HG03442 (cell line): ENCODE measurements around the gene ATXN1.

ENCODE experiments used
- ATAC-seq: cut with Tn5 transposase; IDR thresholded peaks from one replicate; pipeline ENCODE4 v1.9.1; 2021; ENCODE audit warnings: mild to moderate bottlenecking, moderate library complexity; ENCODE audit not compliant: unreplicated experiment

ATXN1 gene

DNA sequence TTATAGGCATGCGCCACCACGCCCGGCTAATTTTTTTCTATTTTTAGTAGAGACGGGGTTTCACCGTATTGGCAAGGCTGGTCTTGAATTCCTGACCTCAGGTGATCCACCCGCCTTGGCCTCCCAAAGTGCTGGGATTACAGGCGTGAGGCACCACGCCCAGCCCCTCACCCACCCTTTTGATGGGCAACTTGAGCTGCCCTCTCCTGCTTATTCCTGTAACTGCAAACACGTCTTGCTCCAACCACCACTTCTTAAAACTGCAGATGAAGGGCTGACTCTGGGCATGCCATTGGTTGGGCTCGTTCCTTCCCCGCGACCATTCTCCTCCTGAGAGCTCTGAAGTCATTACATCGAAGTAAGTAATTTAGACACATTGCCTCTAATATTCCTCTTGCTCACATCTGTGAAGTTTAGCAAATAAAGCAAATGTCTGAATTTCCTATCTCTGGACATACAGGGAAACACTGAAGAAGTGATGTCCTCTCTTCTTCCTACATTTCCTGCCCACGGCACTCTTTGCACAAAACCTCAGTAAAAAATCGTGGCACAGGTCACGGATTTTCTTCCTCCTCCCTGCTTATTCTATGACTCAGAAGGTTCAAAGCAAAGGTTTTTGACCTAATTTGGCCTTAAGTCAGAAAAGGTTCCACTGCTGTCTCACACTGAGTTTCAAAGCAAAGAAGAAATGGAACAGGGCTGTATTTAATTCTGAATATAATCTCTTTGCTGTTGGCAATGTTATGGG, 405.4 kb downstream of the ATXN1 start:
- ATAC-seq, result no peak

DNA sequence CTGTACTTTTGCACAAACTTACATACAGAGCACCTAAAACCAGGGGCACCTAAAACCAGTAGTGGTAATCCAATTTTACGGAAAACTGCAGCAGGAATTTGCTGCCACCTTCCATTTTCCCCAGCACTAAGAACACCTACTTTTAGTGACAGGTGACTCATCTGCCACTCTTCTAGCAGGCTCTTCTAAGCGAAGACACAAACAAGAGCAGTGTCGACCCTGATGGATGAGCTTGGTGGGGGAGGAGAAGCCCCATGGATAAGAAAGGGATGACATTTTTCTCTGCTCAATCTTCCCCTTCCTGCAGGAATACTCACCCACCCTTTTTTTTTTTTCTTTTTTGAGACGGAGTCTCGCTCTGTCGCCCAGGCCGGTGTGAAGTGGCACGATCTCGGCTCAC, 406.0 kb downstream of the ATXN1 start:
- ATAC-seq, result no peak

DNA sequence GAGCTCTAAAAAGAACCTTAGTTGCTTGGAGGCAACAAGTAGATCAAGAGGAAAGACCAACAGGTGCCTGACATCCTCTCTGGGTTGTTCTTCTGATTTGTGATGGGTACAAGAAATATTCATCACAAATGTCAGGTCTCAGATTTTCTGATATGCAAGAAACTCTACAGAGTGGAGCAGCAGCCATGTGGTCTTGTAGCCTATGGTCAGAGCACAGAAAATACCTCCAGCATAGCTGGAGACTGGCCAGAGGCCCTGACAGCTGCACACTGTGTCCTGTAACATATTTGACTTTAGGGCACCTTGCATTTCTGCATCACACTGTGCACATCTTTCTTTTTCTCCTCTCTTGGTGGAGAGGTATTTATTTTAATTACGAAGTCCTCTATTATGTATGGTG, 406.6 kb downstream of the ATXN1 start:
- no peak for ATAC-seq

DNA sequence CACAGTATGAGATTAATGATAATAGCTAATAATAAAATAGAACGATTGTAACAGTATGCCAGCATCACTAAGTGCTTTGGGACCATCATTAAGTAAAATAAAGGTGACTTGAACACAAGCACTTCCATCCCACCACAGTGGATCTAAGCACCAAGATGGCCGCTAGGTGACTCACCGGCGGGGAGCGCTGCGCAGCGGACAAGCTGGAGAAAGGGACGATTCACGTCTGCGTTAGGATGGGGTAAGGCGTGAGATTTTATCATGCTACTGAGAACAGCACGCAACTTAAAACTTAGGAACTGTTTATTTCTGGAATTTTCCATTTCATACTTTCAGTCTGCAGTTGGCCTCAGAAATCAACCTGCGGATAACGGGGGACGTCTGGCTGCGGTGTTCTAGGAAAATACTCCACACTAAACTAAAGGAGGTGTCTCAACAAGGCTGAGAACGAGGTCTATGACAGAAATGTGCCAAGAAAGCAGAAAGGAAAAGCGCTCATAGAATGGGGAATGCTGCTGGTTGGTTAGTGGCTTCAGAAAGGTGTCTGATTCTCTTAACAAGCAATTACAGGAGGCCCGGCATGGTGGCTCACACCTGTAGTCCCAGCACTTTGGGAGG, 408.3 kb downstream of the ATXN1 start:
- ATAC-seq, result no peak

DNA sequence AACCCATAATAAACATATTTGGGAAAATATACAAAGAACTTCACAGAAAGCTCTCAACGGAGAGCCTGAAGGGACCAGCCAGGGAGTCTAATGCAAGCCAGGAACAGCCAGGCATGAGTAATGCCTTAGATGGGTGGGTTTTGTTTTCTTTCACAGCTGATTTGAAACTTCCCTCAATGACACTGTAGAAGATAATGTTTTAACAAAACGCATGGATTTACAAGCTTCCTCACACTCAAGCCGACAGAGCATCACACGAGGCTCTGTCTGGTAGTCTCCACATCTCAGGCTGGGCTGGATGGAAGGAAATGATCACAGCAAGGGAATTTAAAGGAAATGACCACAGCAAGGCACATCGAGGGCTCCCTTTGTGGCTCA, 409.0 kb downstream of the ATXN1 start:
- ATAC-seq, result no peak

DNA sequence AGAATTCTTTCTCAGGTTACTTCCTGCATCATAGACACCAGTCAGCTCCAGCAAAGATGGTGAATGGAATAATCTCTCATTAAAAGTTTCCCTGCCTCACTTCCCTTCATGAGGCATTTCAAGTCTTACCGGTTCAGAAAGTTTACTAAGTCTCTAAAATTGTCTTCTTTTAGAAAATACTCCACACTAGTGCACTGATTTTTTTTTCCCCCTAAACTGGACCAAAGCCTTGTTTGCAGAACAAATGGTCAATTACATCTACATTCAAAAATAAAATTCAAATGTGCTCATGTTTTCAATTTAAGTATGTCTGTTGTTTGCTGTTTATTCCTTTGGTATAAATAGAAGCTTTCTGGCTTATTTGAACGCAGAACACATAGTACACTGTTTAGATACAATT, 411.7 kb downstream of the ATXN1 start:
- ATAC-seq, result no peak

DNA sequence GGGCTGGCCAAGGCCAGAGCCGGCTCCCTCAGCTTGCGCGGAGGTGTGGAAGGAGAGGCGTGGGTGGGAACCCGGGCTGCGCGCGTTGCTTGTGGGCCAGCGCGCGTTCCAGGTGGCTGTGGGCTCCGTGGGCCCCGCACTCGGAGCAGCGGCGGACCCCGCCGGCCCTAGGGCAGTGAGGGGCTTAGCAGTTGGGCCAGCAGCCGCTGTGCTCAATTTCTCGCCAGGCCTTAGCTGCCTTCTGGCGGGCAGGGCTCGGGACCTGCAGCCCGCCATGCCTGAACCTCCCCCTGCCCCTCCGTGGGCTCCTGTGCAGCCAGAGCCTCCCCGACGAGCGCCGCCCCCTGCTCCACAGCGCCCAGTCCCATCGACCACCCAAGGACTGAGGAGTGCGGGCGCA, 414.4 kb downstream of the ATXN1 start:
- ATAC-seq, result no peak

DNA sequence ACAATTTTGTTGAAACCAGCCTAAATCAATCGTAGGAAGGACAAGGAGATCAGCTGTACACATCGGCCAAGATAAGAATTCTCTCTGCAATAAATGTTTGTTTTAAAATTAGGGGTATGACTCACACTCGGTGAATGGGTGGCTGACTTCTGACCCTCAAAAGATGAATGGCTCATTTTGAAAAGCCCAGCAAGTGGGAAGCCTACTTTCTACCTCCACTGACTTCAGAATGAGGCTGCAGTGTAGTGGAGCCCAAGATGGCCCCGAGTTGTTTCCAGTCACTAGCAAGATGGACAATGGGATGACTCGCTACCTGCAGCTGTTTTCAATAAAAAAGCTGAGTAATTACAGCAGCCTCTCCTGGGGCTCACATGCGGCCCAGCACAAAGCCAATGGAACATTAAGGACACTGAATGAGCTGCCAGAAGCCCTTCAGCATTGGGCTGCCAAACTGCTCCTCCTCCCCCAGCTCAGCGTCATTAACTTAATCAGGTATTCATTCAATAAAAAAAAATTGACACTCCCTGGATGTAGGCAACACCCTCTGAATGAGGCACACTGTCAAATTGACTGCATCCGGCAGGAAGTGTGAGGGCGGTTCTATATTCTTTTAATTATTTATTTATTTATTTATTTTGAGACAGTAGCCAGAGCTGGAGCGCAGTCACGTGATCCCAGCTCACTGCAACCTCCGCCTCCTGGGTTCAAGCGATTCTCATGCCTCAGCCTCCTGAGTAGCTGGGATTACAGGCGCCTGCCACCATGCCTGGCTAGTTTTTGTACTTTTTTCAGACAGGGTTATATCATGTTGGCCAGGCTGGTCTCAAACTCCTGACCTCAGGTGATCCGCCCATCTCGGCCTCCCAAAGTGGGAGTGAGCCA, 415.6 kb downstream of the ATXN1 start:
- ATAC-seq, result no peak

DNA sequence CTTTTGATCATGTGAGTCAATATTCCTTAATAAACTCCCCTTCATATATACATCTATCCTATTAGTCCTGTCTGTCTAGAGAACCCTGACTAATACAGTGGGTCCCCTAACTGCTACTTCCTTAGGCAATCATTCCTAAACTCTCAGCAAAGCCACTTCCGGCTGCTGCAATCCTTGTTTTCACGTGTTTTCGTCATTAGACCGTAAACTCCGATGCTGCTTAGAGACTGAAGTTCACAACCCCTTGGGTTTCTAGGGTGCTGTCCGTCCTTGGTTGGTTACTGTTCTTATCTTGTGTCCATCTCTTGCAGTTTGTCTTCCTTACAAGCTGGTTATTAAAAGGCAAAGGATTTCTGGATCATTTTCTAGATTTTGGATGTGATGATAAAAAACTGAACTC, 416.5 kb downstream of the ATXN1 start:
- ATAC-seq, result no peak

DNA sequence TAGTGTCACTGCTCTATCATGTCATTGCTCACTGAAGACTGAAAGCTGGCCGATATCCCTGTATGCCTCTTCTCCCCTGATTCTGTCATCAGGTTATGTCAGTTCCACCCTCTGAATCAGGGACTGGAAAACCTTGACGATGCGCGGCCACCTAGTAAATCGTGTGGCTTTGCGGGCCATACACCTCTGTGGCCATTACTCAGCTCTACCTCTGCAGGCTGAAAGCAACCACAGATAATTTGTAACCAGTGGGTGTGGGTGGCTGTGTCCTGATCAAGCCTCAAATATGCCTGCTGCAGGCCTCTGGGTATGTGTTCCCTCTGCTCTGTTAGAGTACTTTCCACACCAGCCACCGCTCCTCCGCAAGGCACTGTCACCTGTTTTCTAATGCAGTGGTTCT, 417.7 kb downstream of the ATXN1 start:
- no peak for ATAC-seq

DNA sequence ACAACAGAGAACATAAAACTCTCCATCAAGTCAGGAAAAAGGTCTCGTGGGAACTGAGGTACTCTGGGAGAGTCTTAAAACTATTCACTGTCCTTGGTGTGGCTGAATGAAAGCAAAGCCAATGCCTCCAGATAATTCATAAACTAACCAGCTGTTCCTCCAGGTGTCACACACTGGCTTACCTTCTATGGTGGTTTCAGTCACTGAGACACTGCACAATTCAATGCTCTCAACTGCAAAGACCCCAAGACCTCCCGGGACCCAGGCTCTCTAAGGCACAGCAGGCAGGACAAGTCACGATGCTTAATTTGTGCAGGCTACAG, 422.0 kb downstream of the ATXN1 start:
- no peak for ATAC-seq

DNA sequence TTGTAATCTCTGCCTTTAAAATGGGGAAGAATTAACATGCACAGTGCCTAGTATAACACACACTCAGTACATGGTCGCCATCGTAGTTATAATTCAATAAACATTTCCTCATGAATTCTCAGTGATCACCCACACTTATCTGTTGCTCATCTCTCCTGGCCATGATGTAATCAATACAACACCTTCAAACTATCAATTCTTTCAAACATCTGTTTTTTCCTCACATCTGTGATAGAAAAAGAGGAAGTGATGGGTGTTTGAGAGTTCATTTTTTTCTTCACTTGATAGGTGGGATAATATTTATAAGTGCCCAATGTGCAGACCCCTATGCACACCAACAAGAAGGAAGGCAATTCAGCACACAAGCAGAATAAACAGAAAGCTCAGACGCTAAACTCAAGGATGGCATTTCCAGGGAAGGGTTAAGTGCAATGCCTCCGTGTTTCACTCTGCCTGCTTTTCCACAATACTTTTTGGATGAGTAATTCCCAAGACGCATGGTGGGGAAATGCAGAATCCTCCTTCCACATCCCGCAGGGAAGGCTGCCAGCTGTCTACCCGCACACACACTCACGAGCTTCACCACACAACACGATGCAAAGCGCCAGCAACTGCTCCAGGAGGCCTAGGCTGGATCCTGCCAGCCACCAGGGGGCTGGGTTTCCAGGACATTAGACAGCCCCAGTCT, 422.5 kb downstream of the ATXN1 start:
- no peak for ATAC-seq

DNA sequence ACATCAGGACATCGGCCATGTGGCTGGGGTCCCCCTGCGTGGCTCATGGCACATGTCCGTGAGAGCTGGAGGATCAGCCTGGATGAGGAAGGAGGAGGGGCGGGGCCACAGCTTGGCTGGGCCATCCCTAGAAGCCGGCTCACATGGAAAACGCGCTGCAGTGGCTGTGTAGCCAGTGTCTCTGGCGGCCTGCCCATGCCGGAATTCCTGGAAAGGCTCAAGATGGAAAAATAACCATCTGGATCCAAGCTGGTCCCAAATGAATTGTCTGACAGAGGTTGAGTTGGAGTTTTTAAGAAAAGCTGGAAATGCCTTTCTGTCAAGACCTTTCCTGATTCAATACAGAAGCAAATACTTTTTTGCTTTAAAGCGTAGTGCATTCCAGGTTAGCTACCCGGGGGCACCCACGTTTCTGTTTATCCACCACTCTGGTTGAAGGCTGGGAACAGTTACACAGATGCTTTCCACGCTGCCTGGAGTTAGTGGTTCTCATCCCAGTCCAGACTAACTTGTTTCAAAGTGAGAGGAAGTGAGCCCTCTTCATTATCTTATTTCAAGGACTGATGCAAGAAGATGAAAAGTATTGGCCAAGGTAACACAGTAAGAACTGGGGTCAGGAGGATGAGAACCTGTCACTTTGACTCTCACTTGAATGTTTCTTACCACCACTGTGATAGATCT, 423.8 kb downstream of the ATXN1 start:
- no peak for ATAC-seq

DNA sequence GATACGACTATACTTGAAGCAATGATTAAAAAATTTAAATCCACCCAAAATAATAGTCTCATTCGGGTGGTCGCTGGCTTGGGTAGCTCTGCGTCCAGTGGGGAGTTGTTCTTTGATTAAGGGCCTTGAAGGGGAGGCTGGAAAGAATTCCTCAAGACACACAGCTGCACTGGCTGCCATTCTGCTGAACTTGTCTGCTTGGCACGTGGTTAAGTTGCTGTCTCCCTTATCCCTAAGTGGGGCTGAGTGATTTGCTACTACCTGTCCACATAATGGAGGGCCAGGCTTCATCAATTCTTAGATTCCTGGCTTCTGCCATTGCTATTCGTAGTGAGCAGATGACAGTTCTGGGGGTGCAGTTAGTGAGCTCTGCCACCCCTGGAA, 424.4 kb downstream of the ATXN1 start:
- no peak for ATAC-seq

DNA sequence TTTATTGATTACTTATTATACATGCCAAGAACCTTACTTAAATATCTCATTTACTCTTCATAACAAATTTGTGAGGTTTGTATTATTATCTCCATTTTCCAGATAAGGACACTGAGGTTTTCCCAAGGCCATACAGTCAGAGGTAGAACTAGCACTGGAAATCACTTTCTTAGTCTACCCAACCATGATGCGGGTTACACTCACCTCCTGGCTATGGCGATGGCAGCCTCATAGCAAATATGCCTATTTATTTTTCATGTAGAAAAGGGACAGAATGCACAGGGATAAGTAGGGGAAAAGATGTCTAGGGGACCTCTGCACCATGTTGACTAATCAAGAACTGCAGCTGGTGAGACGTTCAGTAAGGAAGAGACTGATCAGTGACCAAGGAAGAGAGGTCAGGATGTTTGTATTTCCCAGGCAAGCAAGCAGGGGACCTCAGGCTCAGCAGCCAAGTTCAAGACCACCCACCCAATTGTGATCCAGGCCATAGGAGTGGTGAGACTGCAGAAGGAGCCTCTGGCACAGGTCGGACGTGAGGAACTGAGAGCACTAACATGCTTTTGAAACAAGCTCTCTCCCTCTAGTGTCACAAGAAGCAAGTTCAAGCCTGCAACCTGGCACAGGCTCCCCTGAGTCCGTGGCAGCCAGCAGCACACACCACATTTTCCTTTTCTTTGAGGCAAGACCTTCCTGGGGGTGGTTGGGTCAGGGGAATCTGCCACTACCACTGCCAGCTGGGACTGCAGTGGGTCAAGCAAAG, 425.0 kb downstream of the ATXN1 start:
- ATAC-seq, result no peak

DNA sequence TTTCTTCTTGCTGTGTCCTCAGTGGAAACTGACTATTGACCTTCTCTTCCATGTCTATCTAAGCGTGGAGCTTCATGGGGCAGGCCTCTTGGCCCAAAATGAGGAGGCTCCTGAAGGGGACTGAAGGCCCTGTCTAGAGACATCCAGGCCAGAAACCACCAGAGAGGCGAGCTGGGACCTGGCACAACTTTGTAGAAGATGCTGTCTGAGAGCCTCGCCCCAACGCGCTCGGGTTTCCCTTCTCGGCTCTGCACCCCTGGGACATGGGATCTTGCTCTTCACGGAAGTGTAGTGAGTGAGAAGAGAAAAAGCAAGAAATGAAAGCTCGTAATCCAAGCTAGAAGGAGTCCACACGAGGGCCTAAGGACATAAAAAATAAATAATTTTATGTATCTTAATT, 426.1 kb downstream of the ATXN1 start:
- ATAC-seq, result no peak

DNA sequence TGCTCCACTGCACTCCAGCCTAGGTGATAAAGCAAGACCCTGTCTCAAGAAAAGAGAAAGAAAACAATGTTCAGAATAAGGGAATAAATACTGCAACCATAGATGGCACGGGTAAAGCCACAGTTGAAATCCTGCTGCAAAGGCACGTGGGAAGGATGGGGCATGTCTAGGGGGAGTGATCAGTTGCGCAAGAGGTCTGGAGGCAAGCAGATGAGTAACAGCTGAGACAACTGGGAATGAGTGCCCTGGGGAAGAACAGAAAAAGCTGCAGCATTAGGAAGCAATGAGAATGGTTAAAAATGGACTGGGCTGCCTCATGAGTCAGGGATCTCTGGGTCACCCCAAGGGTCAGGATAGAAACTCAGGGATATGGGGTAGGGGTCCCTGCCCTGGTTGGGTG, 426.6 kb downstream of the ATXN1 start:
- no peak for ATAC-seq

DNA sequence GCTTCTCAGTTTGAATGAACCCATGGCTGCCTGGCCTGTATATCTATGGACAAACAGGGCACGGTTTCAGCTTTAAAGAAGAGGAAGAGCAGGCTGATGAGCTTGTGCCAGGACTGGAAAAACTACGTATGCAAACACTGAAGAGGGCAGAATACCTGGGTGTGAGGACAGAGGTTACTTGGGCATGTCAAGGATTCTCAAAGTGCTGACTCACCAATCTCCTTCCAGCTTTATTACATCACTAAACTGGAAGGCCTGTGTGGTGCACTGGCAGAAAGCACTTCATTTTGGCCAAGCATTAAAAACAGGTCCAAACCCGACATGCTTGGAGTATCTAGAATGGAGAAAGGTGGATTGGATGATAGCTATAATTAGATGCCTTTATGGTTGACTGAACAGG, 427.7 kb downstream of the ATXN1 start:
- ATAC-seq, result no peak

DNA sequence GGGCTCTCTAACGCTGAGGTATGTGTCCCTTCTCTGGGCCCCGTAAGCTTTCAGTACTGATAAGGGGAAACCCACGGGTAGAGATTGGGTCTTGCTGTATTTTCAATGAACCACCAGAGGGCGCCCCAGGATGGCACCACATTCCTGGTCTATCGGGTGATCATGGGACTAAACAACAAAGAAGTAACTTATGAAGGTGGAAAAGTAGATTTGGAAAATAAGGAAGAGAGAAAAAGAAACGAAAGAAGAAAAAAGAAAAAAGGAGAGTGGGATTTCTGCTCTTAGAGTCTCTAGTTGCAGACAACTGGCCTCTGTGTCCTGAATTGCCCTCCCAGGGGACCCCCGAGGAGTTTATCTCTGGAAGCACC, 429.1 kb downstream of the ATXN1 start:
- ATAC-seq, result peak; percentile 93
